B cell (primary cell): ENCODE data around the gene ZNF808. TPM values are rescaled to one million over a fixed set of nuclear protein-coding genes. Genes with fewer than 3 reads are reported as not detected.

ENCODE experiments used
- ATAC-seq: fragments of 200-7000 bp; cut with Tn5 transposase; one replicate; pipeline ENCODE4 v1.10.0; 2021; ENCODE audit warnings: low read depth, mild to moderate bottlenecking, moderate number of reproducible peaks, moderate library complexity
- CTCF ChIA-PET: fragments of 350-600 bp; sonication (Branson Sonifier 250); formaldehyde crosslinking; loops from one replicate; lab custom pipeline; 2021; ENCODE audit warnings: antibody characterized with exemption, inconsistent platforms; lab: Charles Lee
- POLR2A ChIA-PET: fragments of 350-600 bp; sonication (Branson Sonifier 250); formaldehyde crosslinking; loops from one replicate; lab custom pipeline; 2021; ENCODE audit warnings: antibody characterized with exemption; lab: Charles Lee
- DNase-seq: peaks from one replicate; pipeline ENCODE4 v3.0.0; 2013
- H2AFZ ChIP-seq: 2 replicates; pipeline ENCODE4 v1.6.1; 2012; ENCODE audit warnings: mild to moderate bottlenecking, low read depth, low read length; ENCODE audit not compliant: insufficient read depth, poor library complexity, severe bottlenecking
- H3K27ac ChIP-seq, 2 donors: 1 replicate in 1 of 2; 2 replicates in 1 of 2; pipeline ENCODE4 v1.5.1; 2012 to 2013; ENCODE audit warnings: low read length in 2 of 2, mild to moderate bottlenecking in 2 of 2, moderate library complexity in 1 of 2
- H3K27me3 ChIP-seq, 4 experiments: fragments of 200-600 bp in 1 of 4; sonication (generic) in 1 of 4; replicated peaks in 1 of 4; 1 replicate in 2 of 4; 2 replicates in 2 of 4; pipeline versions ENCODE4 v1.6.1 to v1.7.0; 2013 to 2016; ENCODE audit warnings: low read length in 3 of 4, mild to moderate bottlenecking in 2 of 4, mixed read lengths in 1 of 4, moderate library complexity in 1 of 4; ENCODE audit not compliant: insufficient read depth in 4 of 4, control insufficient read depth in 3 of 4; ENCODE audit errors: control extremely low read depth in 1 of 4
- H3K36me3 ChIP-seq, 2 experiments: replicated peaks in 1 of 2; 1 replicate in 1 of 2; 2 replicates in 1 of 2; pipeline versions ENCODE4 v1.6.1 to v1.7.1; 2013; ENCODE audit warnings: low read length in 1 of 2; ENCODE audit not compliant: insufficient read depth in 2 of 2, control insufficient read depth in 1 of 2; ENCODE audit errors: control extremely low read depth in 1 of 2, extremely low read depth in 1 of 2
- H3K4me1 ChIP-seq, 2 donors: fragments of 200-600 bp in 1 of 2; sonication (generic) in 1 of 2; 1 replicate in 1 of 2; 2 replicates in 1 of 2; pipeline versions ENCODE4 v1.5.1 to v1.6.1; 2013 to 2017; ENCODE audit warnings: low read length in 2 of 2; ENCODE audit not compliant: control insufficient read depth in 2 of 2, insufficient read depth in 2 of 2
- H3K4me2 ChIP-seq: replicated peaks from 2 replicates; pipeline ENCODE3; 2012; ENCODE audit warnings: mild to moderate bottlenecking, low read depth, low read length; ENCODE audit not compliant: poor library complexity, severe bottlenecking
- H3K4me3 ChIP-seq, 5 experiments: fragments of 200-600 bp in 1 of 5; sonication (generic) in 1 of 5; 1 replicate in 3 of 5; 2 replicates in 2 of 5; pipeline versions ENCODE4 v1.5.1 to v1.7.0; 2011 to 2016; ENCODE audit warnings: low read length in 4 of 5, mild to moderate bottlenecking in 4 of 5, low read depth in 2 of 5, control low read depth in 1 of 5, moderate library complexity in 1 of 5; ENCODE audit not compliant: insufficient read depth in 1 of 5; ENCODE audit errors: control extremely low read depth in 1 of 5, extremely low read depth in 1 of 5
- H3K79me2 ChIP-seq: fragments of 200-600 bp; sonication (generic); one replicate; pipeline ENCODE4 v1.6.0; 2016; ENCODE audit warnings: low read length; ENCODE audit not compliant: control insufficient read depth, insufficient read depth
- H3K9ac ChIP-seq: fragments of 200-600 bp; sonication (generic); 2 replicates; pipeline ENCODE4 v1.6.1; 2017; ENCODE audit warnings: mild to moderate bottlenecking, low read length, moderate library complexity
- H3K9me3 ChIP-seq, 3 donors: one replicate each; pipeline versions ENCODE4 v1.6.1 to v1.7.1; 2013; ENCODE audit warnings: low read length in 2 of 3; ENCODE audit not compliant: control insufficient read depth in 2 of 3, insufficient read depth in 1 of 3; ENCODE audit errors: control extremely low read depth in 1 of 3
- H4K20me1 ChIP-seq: 2 replicates; pipeline ENCODE4 v1.6.0; 2012; ENCODE audit warnings: mild to moderate bottlenecking, low read length; ENCODE audit not compliant: insufficient read depth, control insufficient read depth, poor library complexity, severe bottlenecking
- H3K27ac Mint-ChIP-seq: one replicate; pipeline ENCODE4 v1.8.0; 2021; ENCODE audit warnings: mixed read lengths
- H3K27me3 Mint-ChIP-seq: one replicate; pipeline ENCODE4 v1.8.0; 2021; ENCODE audit warnings: mixed read lengths
- H3K4me1 Mint-ChIP-seq: one replicate; pipeline ENCODE4 v1.8.0; 2021; ENCODE audit warnings: mixed read lengths
- H3K4me3 Mint-ChIP-seq: one replicate; pipeline ENCODE4 v1.8.0; 2021; ENCODE audit warnings: mixed read lengths
- H3K9me3 Mint-ChIP-seq: one replicate; pipeline ENCODE4 v1.8.0; 2022; ENCODE audit warnings: mixed read lengths; ENCODE audit not compliant: insufficient read depth
- EZH2 ChIP-seq: IDR thresholded peaks from 2 replicates; pipeline ENCODE4 v1.6.1; 2012; ENCODE audit warnings: borderline replicate concordance, low read depth, mild to moderate bottlenecking, moderate library complexity, low read length; ENCODE audit not compliant: insufficient read depth, poor library complexity, severe bottlenecking
- WGBS: methylation state at CpG from one replicate; pipeline ENCODE4 v1.1.5; 2013; ENCODE audit warnings: missing lambda C conversion rate; ENCODE audit not compliant: insufficient coverage; 5-methylcytosine and 5-hydroxymethylcytosine counted together
- intact Hi-C: fragments of 100-400 bp; cut with micrococcal nuclease; formaldehyde crosslinking; loops from one replicate; pipeline ENCODE4 v1.10.0; 2022
- polyA plus RNA-seq: library from polyadenylated mRNA; depleted of rRNA; stranded (reverse); fragments of >200 nt; gene quantifications from 2 replicates; pipeline ENCODE4 v1.2.3, GENCODE V29; 2012
- total RNA-seq, 2 donors: library from RNA; stranded (reverse); fragments of 120-200 nt in 1 of 2; gene quantifications; 1 replicate in 1 of 2; 2 replicates in 1 of 2; pipeline versions ENCODE4 v1.2.3 to v1.2.4, GENCODE V29; 2013 to 2022
- TF ChIP-seq, protein P1 (sequence below): fragments of 200-600 bp; IDR thresholded peaks from one replicate; pipeline ENCODE4 v1.8.0; 2022; ENCODE audit warnings: antibody characterized with exemption, mild to moderate bottlenecking

ZNF808 gene
- total and polyA plus RNA-seq, 2 donors (not counting 1 experiment from before 2014, with no cell fraction given), result 8.8 to 56.0 TPM

DNA sequence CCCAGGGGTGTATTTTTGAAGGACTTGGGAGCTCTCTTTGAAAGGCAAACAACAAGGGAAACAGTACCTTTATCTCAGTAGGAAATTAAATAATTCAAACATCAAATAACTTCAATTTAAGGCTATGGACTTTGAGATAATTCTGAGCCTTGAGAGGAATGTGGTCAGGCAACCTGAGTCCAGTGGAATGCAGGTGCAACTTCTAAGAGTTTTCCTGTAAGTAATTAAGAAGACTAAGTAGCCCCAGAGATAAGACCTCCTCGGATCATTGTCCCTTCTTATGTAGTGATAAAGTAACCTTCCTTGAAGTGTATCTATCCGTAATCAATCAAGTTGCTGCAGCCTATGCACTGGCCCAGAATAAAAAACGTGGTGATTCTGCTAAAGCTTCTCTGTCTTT lies 71.8 kb downstream of the ZNF808 start:
- intact Hi-C loops, result no loop called here
- Histone ChIP-seq H4K20me1 (no peaks in the 10 kb centered on the region), H3K9ac (no peak overlapping the region), H3K4me1 (peaks cover 11 to 16% of the 10 kb centered on the region in 2 donors), H3K4me2 (no peak overlapping the region), H3K27me3 (no peaks in the 10 kb centered on the region), H3K36me3 (peaks cover 7 to 8% of the 10 kb centered on the region in 2 experiments), H3K9me3 (peaks cover 2 to 22% (median 8%) of the 10 kb centered on the region in 3 donors), H2AFZ (no peak overlapping the region), H3K4me3 (no peak overlapping the region), H3K27ac (no peak overlapping the region), H3K79me2 (peaks cover 31% of the 10 kb centered on the region)
- DNase-seq (no peak), ATAC-seq (no peak)
- H3K27ac Mint-ChIP-seq, result no peak overlapping the region
- peaks cover 23% of the 10 kb centered on the region for H3K4me1 Mint-ChIP-seq
- WGBS, result 97% methylated on average over 3 of the region's 3 CpGs
- no peak overlapping the region for H3K4me3 Mint-ChIP-seq
- H3K27me3 Mint-ChIP-seq, result no peaks in the 10 kb centered on the region
- POLR2A ChIA-PET, result no interaction called here
- CTCF ChIA-PET, result no interaction called here
- peaks cover 14% of the 10 kb centered on the region for H3K9me3 Mint-ChIP-seq
- TF ChIP-seq, protein P1, sequence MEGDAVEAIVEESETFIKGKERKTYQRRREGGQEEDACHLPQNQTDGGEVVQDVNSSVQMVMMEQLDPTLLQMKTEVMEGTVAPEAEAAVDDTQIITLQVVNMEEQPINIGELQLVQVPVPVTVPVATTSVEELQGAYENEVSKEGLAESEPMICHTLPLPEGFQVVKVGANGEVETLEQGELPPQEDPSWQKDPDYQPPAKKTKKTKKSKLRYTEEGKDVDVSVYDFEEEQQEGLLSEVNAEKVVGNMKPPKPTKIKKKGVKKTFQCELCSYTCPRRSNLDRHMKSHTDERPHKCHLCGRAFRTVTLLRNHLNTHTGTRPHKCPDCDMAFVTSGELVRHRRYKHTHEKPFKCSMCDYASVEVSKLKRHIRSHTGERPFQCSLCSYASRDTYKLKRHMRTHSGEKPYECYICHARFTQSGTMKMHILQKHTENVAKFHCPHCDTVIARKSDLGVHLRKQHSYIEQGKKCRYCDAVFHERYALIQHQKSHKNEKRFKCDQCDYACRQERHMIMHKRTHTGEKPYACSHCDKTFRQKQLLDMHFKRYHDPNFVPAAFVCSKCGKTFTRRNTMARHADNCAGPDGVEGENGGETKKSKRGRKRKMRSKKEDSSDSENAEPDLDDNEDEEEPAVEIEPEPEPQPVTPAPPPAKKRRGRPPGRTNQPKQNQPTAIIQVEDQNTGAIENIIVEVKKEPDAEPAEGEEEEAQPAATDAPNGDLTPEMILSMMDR, result no peak
- no peak for TF ChIP-seq EZH2

GRCh38 chr19:52600639-52601024 lies 73.2 kb downstream of the ZNF808 start:
- CTCF ChIA-PET, result interaction anchor here (0.7 to 1.2 kb wide), 2 partner anchors 231 to 506 kb away, joined by 3 read pairs; partner anchors contain the start of gene ZNF880
- H3K79me2 ChIP-seq, result peaks cover 43% of the 10 kb centered on the region
- no peaks in the 10 kb centered on the region for H3K27me3 ChIP-seq
- ATAC-seq (peak; percentile 7), DNase-seq (no peak)
- Mint-ChIP-seq H3K27me3 (no peaks in the 10 kb centered on the region), H3K4me1 (peaks cover 23% of the 10 kb centered on the region), H3K27ac (peak overlapping the region; percentile 87), H3K9me3 (peaks cover 15% of the 10 kb centered on the region), H3K4me3 (peak overlapping the region; percentile 90)
- H3K36me3 ChIP-seq, result peaks cover 8 to 11% of the 10 kb centered on the region in 2 experiments
- TF ChIP-seq EZH2, result no peak
- TF ChIP-seq, protein P1, result no peak
- peak overlapping the region in 1 of 2 donors; percentile 5 for H3K27ac ChIP-seq
- 2% methylated on average over 10 of the region's 15 CpGs for WGBS
- H3K9me3 ChIP-seq, result peaks cover 2 to 23% (median 8%) of the 10 kb centered on the region in 3 donors
- POLR2A ChIA-PET, result interaction anchor here (0.7 kb wide), 1 partner anchor 231 kb away, joined by 4 read pairs; the partner anchor contains the start of gene ZNF880
- peaks cover 11 to 16% of the 10 kb centered on the region in 2 donors for H3K4me1 ChIP-seq
- intact Hi-C loops, result loop anchor here (1.0 to 2.0 kb wide), 8 partner anchors 30 to 765 kb away; partner anchors contain the start of genes ZNF525, ZNF611, ZNF701 and ZNF766
- peak overlapping the region; percentile 88 for H2AFZ ChIP-seq
- peak overlapping the region; percentile 47 to 89 (median 76) for H3K4me3 ChIP-seq
- peak overlapping the region; percentile 79 for H3K9ac ChIP-seq
- H4K20me1 ChIP-seq, result peaks cover 8% of the 10 kb centered on the region
- peak overlapping the region; percentile 89 for H3K4me2 ChIP-seq
